Measurements from ENCODE around the gene RPS6KC1. TPM values are rescaled to one million over a fixed set of nuclear protein-coding genes. Genes with fewer than 3 reads are reported as not detected.

The RPS6KC1 gene
- total and polyA plus RNA-seq, 9 of the 15 experiments (the other 6 are each of a cell fraction or from before 2014, with no cell fraction given), result 4.3 to 34.6 (median 20.9) TPM

DNA sequence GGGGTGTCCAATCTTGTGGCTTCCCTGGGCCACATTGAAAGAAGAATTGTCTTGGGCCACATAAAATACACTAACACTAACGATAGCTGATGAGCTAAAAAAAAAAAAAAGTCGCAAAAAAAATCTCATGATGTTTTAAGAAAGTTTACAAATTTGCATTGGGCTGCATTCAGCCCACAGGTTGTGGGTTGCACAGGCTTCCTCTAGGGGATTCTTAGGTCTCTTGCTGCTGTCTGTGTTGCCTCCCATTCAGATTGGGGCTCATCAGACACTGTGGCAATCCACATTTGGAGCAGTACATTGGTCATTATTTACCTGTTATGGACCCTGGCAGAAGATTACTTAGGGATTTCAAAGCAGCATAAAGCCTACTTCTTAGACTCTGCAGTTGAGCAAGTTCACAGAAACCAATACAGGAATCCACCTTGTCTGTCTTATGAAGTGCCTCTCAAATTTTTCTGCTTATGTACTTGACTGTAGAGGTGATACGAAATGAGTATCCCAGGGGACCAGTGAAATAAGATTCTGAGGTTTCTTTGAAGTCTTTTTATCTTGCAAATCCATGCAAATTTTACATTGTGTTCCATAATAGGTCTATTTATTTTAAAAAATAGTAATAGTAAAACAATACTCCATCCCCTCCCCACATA is 205.5 kb downstream of the RPS6KC1 start:
- in situ Hi-C loops (cut with MboI) (no loop called here), intact Hi-C loops (cut with micrococcal nuclease) (no loop called here)
- no peak for TF ChIP-seq ARHGAP35 (IDR thresholded peaks at IDR 0.05; ENCODE audit: partially characterized antibody)
- TF ChIP-seq SREBF2 (CRISPR knock-in tag; IDR thresholded peaks at IDR 0.05), result no peak
- Histone ChIP-seq H3K4me1 (replicated peaks in 1 of 2; ENCODE audit: control insufficient read depth in 2 of 2, insufficient read depth in 2 of 2, low read length in 2 of 2) (peaks cover 0 to 11% of the 10 kb centered on the region in 2 experiments; a peak in 2 of 5 replicates), H3K36me3 (ENCODE audit: control insufficient read depth, insufficient read depth, low read length) (0 out of 3 replicates have a peak, but pooled peaks cover 2% of the 10 kb centered on the region), H3K9me1 (ENCODE audit: control insufficient read depth, insufficient read depth, low read length) (no peaks in the 10 kb centered on the region), H3K9me3 (replicated peaks; ENCODE audit: control insufficient read depth, insufficient read depth, low read depth, low read length) (no peaks in the 10 kb centered on the region), H3K27ac (ENCODE audit: extremely low read depth, low read depth, low read length) (no peak overlapping the region), H3K4me2 (ENCODE audit: insufficient read depth, low read length) (no peak overlapping the region), H3K79me2 (ENCODE audit: control insufficient read depth, insufficient read depth, low read length) (no peaks in the 10 kb centered on the region), H3K27me3 (ENCODE audit: control insufficient read depth in 2 of 2, insufficient read depth in 2 of 2, low read length in 2 of 2) (no peaks in the 10 kb centered on the region), H3K9ac (ENCODE audit: insufficient read depth in 1 of 2, low read depth in 2 of 2, low read length in 2 of 2) (no peak overlapping the region), H4K20me1 (replicated peaks; ENCODE audit: control insufficient read depth, insufficient read depth, low read length) (no peaks in the 10 kb centered on the region), H2AFZ (ENCODE audit: low read depth, low read length) (no peak overlapping the region), H3K4me3 (no peak overlapping the region)
- peak; percentile 56; the same call in 2 of the 3 replicates for ATAC-seq
- 77% methylated on average over 3 of the region's 3 CpGs for WGBS (ENCODE audit: insufficient coverage, low coverage, missing lambda C conversion rate)
- ChIA-PET POLR2A (no interaction called here), CTCF (ENCODE audit: low intra/inter-chr PET ratio) (no interaction called here)
- no TSS peak for BruUV-seq (replicated peaks)
- no peak for DNase-seq (ENCODE audit: extremely low read depth in 1 of 4, low spot score in 3 of 4)
- FAIRE-seq, result no peak

DNA sequence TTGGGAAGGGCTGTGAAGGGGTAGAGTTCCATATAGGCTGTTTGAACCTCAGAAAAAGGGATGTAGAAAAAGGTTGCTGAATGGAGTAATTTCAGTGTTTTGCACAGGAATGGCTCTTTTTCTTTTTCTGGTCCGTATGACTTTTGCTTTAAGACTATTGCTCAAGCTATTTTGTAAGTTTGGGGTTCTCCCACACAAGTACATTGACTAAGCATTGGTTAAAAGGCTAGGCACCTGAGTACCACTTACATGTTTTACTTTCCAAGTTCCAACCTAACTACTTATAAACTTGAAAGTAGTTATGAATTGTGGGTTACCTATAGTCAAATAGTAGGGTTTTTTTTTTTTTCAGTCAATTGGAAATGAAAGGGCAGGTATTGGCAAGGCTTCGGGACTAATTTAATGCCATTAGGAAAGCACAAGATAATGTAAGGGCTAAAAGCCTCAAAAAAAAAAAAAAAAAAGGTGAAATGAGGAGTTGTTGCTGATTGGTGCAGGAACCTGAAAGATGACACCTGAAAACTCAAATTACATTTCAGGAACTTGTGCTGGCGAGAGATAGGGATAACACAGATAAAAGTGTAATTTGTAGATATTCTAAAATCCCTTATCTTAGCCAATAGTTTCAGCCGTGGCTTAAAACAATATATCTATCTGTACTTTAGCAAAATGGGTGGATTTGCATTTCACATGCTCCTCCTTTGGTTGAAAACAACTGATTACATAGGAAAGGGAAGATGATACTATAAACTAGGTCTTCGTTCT is 209.5 kb downstream of the RPS6KC1 start:
- DNase-seq (ENCODE audit: extremely low read depth in 1 of 4, low spot score in 3 of 4) (peak in 3 of 4 experiments; percentile 32 to 70 (median 65)), ATAC-seq (peak; percentile 78), FAIRE-seq (peak; percentile 67)
- Histone ChIP-seq H3K4me3 (no peak overlapping the region), H3K9me1 (ENCODE audit: control insufficient read depth, insufficient read depth, low read length) (no peaks in the 10 kb centered on the region), H2AFZ (ENCODE audit: low read depth, low read length) (0 out of 2 replicates have a peak overlapping the region, but pooled peaks have one; percentile 11), H3K9me3 (replicated peaks; ENCODE audit: control insufficient read depth, insufficient read depth, low read depth, low read length) (no peaks in the 10 kb centered on the region), H3K9ac (ENCODE audit: insufficient read depth in 1 of 2, low read depth in 2 of 2, low read length in 2 of 2) (no peak overlapping the region), H3K4me2 (ENCODE audit: insufficient read depth, low read length) (no peak overlapping the region), H3K79me2 (ENCODE audit: control insufficient read depth, insufficient read depth, low read length) (no peaks in the 10 kb centered on the region), H3K27ac (ENCODE audit: extremely low read depth, low read depth, low read length) (peak overlapping the region; percentile 5; the same call in 2 of the 3 replicates), H4K20me1 (replicated peaks; ENCODE audit: control insufficient read depth, insufficient read depth, low read length) (no peaks in the 10 kb centered on the region), H3K4me1 (replicated peaks in 1 of 2; ENCODE audit: control insufficient read depth in 2 of 2, insufficient read depth in 2 of 2, low read length in 2 of 2) (peaks cover 0 to 11% of the 10 kb centered on the region in 2 experiments; a peak in 2 of 5 replicates), H3K27me3 (ENCODE audit: control insufficient read depth in 2 of 2, insufficient read depth in 2 of 2, low read length in 2 of 2) (no peaks in the 10 kb centered on the region), H3K36me3 (ENCODE audit: control insufficient read depth, insufficient read depth, low read length) (peaks cover 12% of the 10 kb centered on the region; the same call in 2 of the 3 replicates)
- in situ Hi-C loops (cut with MboI) (no loop called here), intact Hi-C loops (cut with micrococcal nuclease) (no loop called here)
- under 1% methylated on average over 5 of the region's 5 CpGs for WGBS (ENCODE audit: insufficient coverage, low coverage, missing lambda C conversion rate)
- ChIA-PET CTCF (ENCODE audit: low intra/inter-chr PET ratio) (no interaction called here), POLR2A (interaction anchor here (0.6 to 0.8 kb wide), 3 partner anchors 14 to 1312 kb away, joined by 3 read pairs; no protein-coding TSS in a partner anchor)
- BruUV-seq (replicated peaks), result no TSS peak
- TF ChIP-seq PREB (CRISPR knock-in tag; IDR thresholded peaks at IDR 0.05) (no peak), ZZZ3 (IDR thresholded peaks at IDR 0.05) (no peak), ZNF274 (IDR thresholded peaks at IDR 0.05; ENCODE audit: borderline replicate concordance, low read depth, low read length) (no peak), NR2C1 (IDR thresholded peaks at IDR 0.05) (no peak), NR2C1 (tag; IDR thresholded peaks at IDR 0.05) (no peak), RBM25 (IDR thresholded peaks at IDR 0.05; ENCODE audit: low read depth, low read length, severe bottlenecking) (peak; percentile 48)
- TF ChIP-seq, protein P1, sequence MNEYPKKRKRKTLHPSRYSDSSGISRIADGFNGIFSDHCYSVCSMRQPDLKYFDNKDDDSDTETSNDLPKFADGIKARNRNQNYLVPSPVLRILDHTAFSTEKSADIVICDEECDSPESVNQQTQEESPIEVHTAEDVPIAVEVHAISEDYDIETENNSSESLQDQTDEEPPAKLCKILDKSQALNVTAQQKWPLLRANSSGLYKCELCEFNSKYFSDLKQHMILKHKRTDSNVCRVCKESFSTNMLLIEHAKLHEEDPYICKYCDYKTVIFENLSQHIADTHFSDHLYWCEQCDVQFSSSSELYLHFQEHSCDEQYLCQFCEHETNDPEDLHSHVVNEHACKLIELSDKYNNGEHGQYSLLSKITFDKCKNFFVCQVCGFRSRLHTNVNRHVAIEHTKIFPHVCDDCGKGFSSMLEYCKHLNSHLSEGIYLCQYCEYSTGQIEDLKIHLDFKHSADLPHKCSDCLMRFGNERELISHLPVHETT (CRISPR knock-in tag; conservative IDR thresholded peaks at IDR 0.05 in 1 of 2, IDR thresholded peaks at IDR 0.05 in 1 of 2), result no peak
- TF ChIP-seq, protein P2, sequence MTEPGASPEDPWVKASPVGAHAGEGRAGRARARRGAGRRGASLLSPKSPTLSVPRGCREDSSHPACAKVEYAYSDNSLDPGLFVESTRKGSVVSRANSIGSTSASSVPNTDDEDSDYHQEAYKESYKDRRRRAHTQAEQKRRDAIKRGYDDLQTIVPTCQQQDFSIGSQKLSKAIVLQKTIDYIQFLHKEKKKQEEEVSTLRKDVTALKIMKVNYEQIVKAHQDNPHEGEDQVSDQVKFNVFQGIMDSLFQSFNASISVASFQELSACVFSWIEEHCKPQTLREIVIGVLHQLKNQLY (CRISPR knock-in tag; conservative IDR thresholded peaks at IDR 0.05), result no peak

Measured in K562 (cell line).